HepG2 (cell line): ENCODE measurements around the gene CDK6. TPM values are rescaled to one million over a fixed set of nuclear protein-coding genes. Genes with fewer than 3 reads are reported as not detected.

Experiments
- ATAC-seq: fragments of 200-7000 bp; cut with Tn5 transposase; 3 replicates; pipeline ENCODE4 v1.9.1; 2020; ENCODE audit warnings: mild to moderate bottlenecking, moderate library complexity
- BruUV-seq: library from RNA; stranded (reverse); fragments of 400-500 nt; replicated peaks from 2 replicates; lab custom pipeline; 2021; lab: Mats Ljungman, UMichigan
- CTCF ChIA-PET: fragments of 300-600 bp; formaldehyde crosslinking; extraction: SDS; loops from one replicate; lab custom pipeline; 2021; ENCODE audit warnings: low total read pairs, inconsistent platforms, low intra/inter-chr PET ratio; lab: Yijun Ruan, JAX
- POLR2A ChIA-PET: fragments of 350-600 bp; sonication (Branson Sonifier 250); formaldehyde crosslinking; loops from one replicate; lab custom pipeline; 2020; ENCODE audit warnings: antibody characterized with exemption, inconsistent platforms; lab: Yijun Ruan, JAX
- DNase-seq: peaks from one replicate; pipeline ENCODE4 v3.0.0-alpha.2; 2015; ENCODE audit warnings: low spot score
- FAIRE-seq: peaks from 3 replicates; lab custom pipeline; 2011; peaks lifted over from hg19 to GRCh38; lab: Jason Lieb, UNC
- H2AFZ ChIP-seq: one replicate; pipeline ENCODE4 v1.6.1; 2011; ENCODE audit warnings: low read length, inconsistent platforms
- H3K27ac ChIP-seq: fragments of 300-600 bp; 3 replicates; pipeline ENCODE4 v1.8.0; 2011; ENCODE audit warnings: mixed run types, mild to moderate bottlenecking, mixed read lengths, low read length, inconsistent platforms; ENCODE audit not compliant: insufficient read depth; ENCODE audit errors: extremely low read length
- H3K27me3 ChIP-seq, 2 experiments: fragments of 200-600 bp in 1 of 2; 2 replicates in 1 of 2; 3 replicates in 1 of 2; pipeline versions ENCODE4 v1.6.0 to v1.8.0; 2011; ENCODE audit warnings: low read length in 2 of 2, mild to moderate bottlenecking in 2 of 2, moderate library complexity in 2 of 2, inconsistent platforms in 1 of 2; ENCODE audit not compliant: insufficient read depth in 2 of 2, control insufficient read depth in 1 of 2
- H3K36me3 ChIP-seq, 2 experiments: fragments of 200-600 bp in 1 of 2; replicated peaks in 1 of 2; 2 replicates in 1 of 2; 3 replicates in 1 of 2; pipeline versions ENCODE4 v1.5.1 to v1.8.0; 2011; ENCODE audit warnings: low read length in 2 of 2, inconsistent platforms in 1 of 2; ENCODE audit not compliant: insufficient read depth in 2 of 2, control insufficient read depth in 1 of 2
- H3K4me1 ChIP-seq: 2 replicates; pipeline ENCODE4 v1.5.1; 2012; ENCODE audit warnings: low read length, inconsistent platforms; ENCODE audit not compliant: insufficient read depth
- H3K4me2 ChIP-seq: 2 replicates; pipeline ENCODE4 v1.6.0; 2011; ENCODE audit warnings: low read depth, low read length, inconsistent platforms
- H3K4me3 ChIP-seq, 3 experiments: fragments of 200-600 bp in 1 of 3; sonication (generic), shearing (Covaris generic) in 1 of 3; replicated peaks in 1 of 3; 2 replicates each; pipeline ENCODE4 v1.5.1; 2011 to 2016; ENCODE audit warnings: low read length in 3 of 3, inconsistent platforms in 2 of 3, low read depth in 2 of 3, mild to moderate bottlenecking in 2 of 3, control low read depth in 1 of 3, mixed read lengths in 1 of 3; ENCODE audit not compliant: insufficient read depth in 1 of 3
- H3K79me2 ChIP-seq: one replicate; pipeline ENCODE4 v1.6.1; 2011; ENCODE audit warnings: low read length, inconsistent platforms; ENCODE audit not compliant: insufficient read depth
- H3K9ac ChIP-seq: 2 replicates; pipeline ENCODE4 v1.6.0; 2011; ENCODE audit warnings: mild to moderate bottlenecking, low read depth, low read length, inconsistent platforms; ENCODE audit not compliant: insufficient read depth
- H3K9me3 ChIP-seq: 2 replicates; pipeline ENCODE4 v1.5.1; 2012; ENCODE audit warnings: mild to moderate bottlenecking, low read length
- H4K20me1 ChIP-seq: 2 replicates; pipeline ENCODE4 v1.6.0; 2011; ENCODE audit warnings: inconsistent platforms, mild to moderate bottlenecking, low read length, moderate library complexity; ENCODE audit not compliant: insufficient read depth
- AHR ChIP-seq: IDR thresholded peaks from 2 replicates; pipeline ENCODE4 v1.6.1; 2018; ENCODE audit warnings: missing genetic modification reagents, missing compliant biosample characterization
- ATRX ChIP-seq: sonication (generic); formaldehyde crosslinking; IDR thresholded peaks from 2 replicates; pipeline ENCODE4 v1.4.0; 2020; ENCODE audit warnings: missing genetic modification reagents, borderline replicate concordance
- HNRNPLL ChIP-seq: fragments of 200-400 bp; formaldehyde crosslinking; IDR thresholded peaks from 2 replicates; pipeline ENCODE4 v1.6.1; 2017; ENCODE audit warnings: mild to moderate bottlenecking, low read depth, low read length; ENCODE audit not compliant: poor library complexity, severe bottlenecking
- IRF2 ChIP-seq: IDR thresholded peaks from 2 replicates; pipeline ENCODE4 v1.6.1; 2018; ENCODE audit warnings: missing genetic modification reagents, missing compliant biosample characterization
- MBD4 ChIP-seq: IDR thresholded peaks from 2 replicates; pipeline ENCODE4 v1.6.1; 2012; ENCODE audit warnings: low read length, inconsistent platforms, borderline replicate concordance
- MIER2 ChIP-seq: IDR thresholded peaks from 2 replicates; pipeline ENCODE4 v1.6.1; 2016; ENCODE audit warnings: missing biosample characterization, missing genetic modification reagents
- NR2F1 ChIP-seq, 2 experiments: fragments of 450-650 bp in 1 of 2; formaldehyde crosslinking in 1 of 2; IDR thresholded peaks; 2 replicates each; pipeline versions ENCODE4 v1.5.0 to v1.6.1; 2016 to 2020; ENCODE audit warnings: mild to moderate bottlenecking in 1 of 2, missing compliant biosample characterization in 1 of 2, missing genetic modification reagents in 1 of 2, moderate library complexity in 1 of 2
- SP1 ChIP-seq, 2 experiments: fragments of 450-650 bp in 1 of 2; sonication (generic) in 1 of 2; formaldehyde crosslinking in 1 of 2; IDR thresholded peaks; 2 replicates each; pipeline versions ENCODE4 v1.4.0 to v1.6.1; 2016 to 2020; ENCODE audit warnings: missing genetic modification reagents in 1 of 2
- ZFYVE20 ChIP-seq: sonication (generic); formaldehyde crosslinking; IDR thresholded peaks from 2 replicates; pipeline ENCODE4 v1.8.0; 2023; ENCODE audit warnings: low read depth, mild to moderate bottlenecking, moderate library complexity, missing genetic modification reagents, borderline replicate concordance
- ZNF160 ChIP-seq: sonication (generic); formaldehyde crosslinking; IDR thresholded peaks from 2 replicates; pipeline ENCODE4 v1.8.0; 2022; ENCODE audit warnings: mild to moderate bottlenecking, inconsistent platforms, missing genetic modification reagents
- ZNF274 ChIP-seq: sonication (generic); formaldehyde crosslinking; IDR thresholded peaks from 2 replicates; pipeline ENCODE4 v1.5.1; 2020; ENCODE audit warnings: mild to moderate bottlenecking, missing genetic modification reagents
- ZNF33A ChIP-seq: sonication (generic); formaldehyde crosslinking; IDR thresholded peaks from 2 replicates; pipeline ENCODE4 v1.5.1; 2020; ENCODE audit warnings: missing genetic modification reagents, mild to moderate bottlenecking, moderate library complexity, borderline replicate concordance
- WGBS: methylation state at CpG from one replicate; pipeline ENCODE4 v1.1.6; 2017; ENCODE audit warnings: low lambda C conversion rate; 5-methylcytosine and 5-hydroxymethylcytosine counted together
- in situ Hi-C: cut with HindIII; loops from 2 replicates; pipeline ENCODE4 v1.10.0; 2017; ENCODE audit warnings: low pct_unique_long_range_greater_than_20kb; ENCODE audit not compliant: extremely low pct_ligation_motif_present
- intact Hi-C: fragments of 100-400 bp; cut with micrococcal nuclease; formaldehyde crosslinking; loops from one replicate; pipeline ENCODE4 v1.10.0; 2022; ENCODE audit not compliant: unreplicated experiment
- polyA plus RNA-seq, 8 experiments: library from polyadenylated mRNA; depleted of rRNA in 3 of 8; stranded (reverse) in 7 of 8; unstranded in 1 of 8; fragments of >200 nt; fragmentation: Illumina TruSeq in 4 of 8; extraction: Trizol in 4 of 8; gene quantifications; 2 replicates each; pipeline versions ENCODE4 v1.2.1 to v1.2.3, GENCODE V29; 2011 to 2016; ENCODE audit warnings: low read depth in 4 of 8, missing spikeins in 1 of 8, mixed read lengths in 1 of 8; ENCODE audit not compliant: insufficient read depth in 1 of 8
- total RNA-seq, 5 experiments: library from RNA; depleted of rRNA; stranded (reverse); fragments of >200 nt; fragmentation: Illumina TruSeq; extraction: Trizol; gene quantifications; 2 replicates each; pipeline ENCODE4 v1.2.3, GENCODE V29; 2016; ENCODE audit warnings: low read depth in 1 of 5
- TF ChIP-seq, protein P1 (sequence below): sonication (generic); formaldehyde crosslinking; IDR thresholded peaks from 2 replicates; pipeline ENCODE4 v1.8.0; 2022; ENCODE audit warnings: mild to moderate bottlenecking, missing genetic modification reagents; ENCODE audit not compliant: insufficient replicate concordance
- TF ChIP-seq, protein P2 (sequence below): sonication (generic); formaldehyde crosslinking; IDR thresholded peaks from 2 replicates; pipeline ENCODE4 v1.4.0; 2020; ENCODE audit warnings: missing genetic modification reagents, borderline replicate concordance

The CDK6 gene
- total and polyA plus RNA-seq, 2 of the 13 experiments (the other 11 are each of a cell fraction or from before 2014, with no cell fraction given) = 34.6 to 90.8 TPM

DNA sequence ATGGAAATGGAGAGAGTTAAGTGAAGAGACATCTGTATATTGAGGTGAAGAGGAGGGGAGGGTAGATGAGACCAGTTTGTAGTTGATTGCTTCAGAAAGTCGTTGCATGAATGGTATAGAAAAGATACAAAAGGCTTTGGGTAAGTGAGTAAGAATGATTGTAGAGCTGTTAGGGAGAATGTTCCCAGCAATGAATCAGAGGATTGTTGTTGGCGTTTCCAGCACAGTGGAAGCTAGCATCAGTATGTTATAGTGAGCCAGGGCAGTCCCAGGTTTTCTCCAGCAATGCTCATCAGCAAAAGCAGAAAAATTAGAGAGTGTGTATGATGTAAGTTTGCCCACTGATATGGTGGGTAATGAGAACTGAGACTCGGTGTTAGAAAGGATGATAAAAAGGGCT lies 15.4 kb upstream of the CDK6 start:
- ATAC-seq (no peak), FAIRE-seq (no peak), DNase-seq (no peak)
- ChIA-PET POLR2A (no interaction called here), CTCF (no interaction called here)
- Histone ChIP-seq H4K20me1 (no peaks in the 10 kb centered on the region), H2AFZ (no peak overlapping the region), H3K9ac (no peak overlapping the region), H3K27me3 (no peaks in the 10 kb centered on the region), H3K79me2 (no peaks in the 10 kb centered on the region), H3K27ac (no peak overlapping the region), H3K4me3 (no peak overlapping the region), H3K4me1 (peaks cover 26% of the 10 kb centered on the region), H3K36me3 (no peaks in the 10 kb centered on the region), H3K9me3 (no peaks in the 10 kb centered on the region), H3K4me2 (no peak overlapping the region)
- intact Hi-C loops = no loop called here
- in situ Hi-C loops = no loop called here
- TF ChIP-seq SP1 (IDR thresholded peaks at IDR 0.05) (no peak), SP1 (CRISPR knock-in tag; IDR thresholded peaks at IDR 0.05) (no peak), MBD4 (no peak), ZFYVE20 (CRISPR knock-in tag) (no peak), ZNF160 (no peak), ZNF274 (CRISPR knock-in tag) (no peak), MIER2 (CRISPR knock-in tag) (no peak), NR2F1 (CRISPR knock-in tag; IDR thresholded peaks at IDR 0.05) (no peak), ATRX (no peak), HNRNPLL (no peak), AHR (CRISPR knock-in tag) (no peak), ZNF33A (CRISPR knock-in tag) (no peak), IRF2 (CRISPR knock-in tag) (no peak)
- TF ChIP-seq, protein P1, sequence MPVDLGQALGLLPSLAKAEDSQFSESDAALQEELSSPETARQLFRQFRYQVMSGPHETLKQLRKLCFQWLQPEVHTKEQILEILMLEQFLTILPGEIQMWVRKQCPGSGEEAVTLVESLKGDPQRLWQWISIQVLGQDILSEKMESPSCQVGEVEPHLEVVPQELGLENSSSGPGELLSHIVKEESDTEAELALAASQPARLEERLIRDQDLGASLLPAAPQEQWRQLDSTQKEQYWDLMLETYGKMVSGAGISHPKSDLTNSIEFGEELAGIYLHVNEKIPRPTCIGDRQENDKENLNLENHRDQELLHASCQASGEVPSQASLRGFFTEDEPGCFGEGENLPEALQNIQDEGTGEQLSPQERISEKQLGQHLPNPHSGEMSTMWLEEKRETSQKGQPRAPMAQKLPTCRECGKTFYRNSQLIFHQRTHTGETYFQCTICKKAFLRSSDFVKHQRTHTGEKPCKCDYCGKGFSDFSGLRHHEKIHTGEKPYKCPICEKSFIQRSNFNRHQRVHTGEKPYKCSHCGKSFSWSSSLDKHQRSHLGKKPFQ (CRISPR knock-in tag) = no peak
- TF ChIP-seq, protein P2, sequence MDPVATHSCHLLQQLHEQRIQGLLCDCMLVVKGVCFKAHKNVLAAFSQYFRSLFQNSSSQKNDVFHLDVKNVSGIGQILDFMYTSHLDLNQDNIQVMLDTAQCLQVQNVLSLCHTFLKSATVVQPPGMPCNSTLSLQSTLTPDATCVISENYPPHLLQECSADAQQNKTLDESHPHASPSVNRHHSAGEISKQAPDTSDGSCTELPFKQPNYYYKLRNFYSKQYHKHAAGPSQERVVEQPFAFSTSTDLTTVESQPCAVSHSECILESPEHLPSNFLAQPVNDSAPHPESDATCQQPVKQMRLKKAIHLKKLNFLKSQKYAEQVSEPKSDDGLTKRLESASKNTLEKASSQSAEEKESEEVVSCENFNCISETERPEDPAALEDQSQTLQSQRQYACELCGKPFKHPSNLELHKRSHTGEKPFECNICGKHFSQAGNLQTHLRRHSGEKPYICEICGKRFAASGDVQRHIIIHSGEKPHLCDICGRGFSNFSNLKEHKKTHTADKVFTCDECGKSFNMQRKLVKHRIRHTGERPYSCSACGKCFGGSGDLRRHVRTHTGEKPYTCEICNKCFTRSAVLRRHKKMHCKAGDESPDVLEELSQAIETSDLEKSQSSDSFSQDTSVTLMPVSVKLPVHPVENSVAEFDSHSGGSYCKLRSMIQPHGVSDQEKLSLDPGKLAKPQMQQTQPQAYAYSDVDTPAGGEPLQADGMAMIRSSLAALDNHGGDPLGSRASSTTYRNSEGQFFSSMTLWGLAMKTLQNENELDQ (CRISPR knock-in tag) = no peak
- 62% methylated on average over 3 of the region's 3 CpGs for WGBS
- BruUV-seq = no TSS peak
